GM13976 (cell line): Measurements from ENCODE around the gene HOXA1.
A peak's percentile ranks its signal among the peaks of the same experiment; 100 is the strongest.

Experiments
- DNase-seq: peaks from one replicate; pipeline ENCODE4 v3.0.0; 2012; ENCODE audit warnings: low spot score
- CTCF ChIP-seq: IDR thresholded peaks from 2 replicates; pipeline ENCODE4 v1.5.1; 2012; ENCODE audit warnings: borderline replicate concordance, mild to moderate bottlenecking; ENCODE audit not compliant: insufficient read depth; ENCODE audit errors: extremely low read depth, missing control alignments, control extremely low read depth
- in situ Hi-C: fragments of 300-500 bp; cut with MboI; formaldehyde crosslinking; loops from one replicate; pipeline ENCODE4 v1.12.0; 2022; ENCODE audit warnings: low sequenced_read_pairs, mixed read lengths, inconsistent platforms; ENCODE audit not compliant: unreplicated experiment

HOXA1 gene

GRCh38 chr7:27080844-27081436 lies 14.9 kb downstream of the HOXA1 start:
- no peak for TF ChIP-seq CTCF
- no peak for DNase-seq
- in situ Hi-C loops: no loop called here

- in situ Hi-C loops: no loop called here
- TF ChIP-seq CTCF: no peak
- peak; percentile 31 for DNase-seq
These were observed 16.4 kb downstream of the HOXA1 start for GRCh38 chr7:27079234-27079975.

GRCh38 chr7:27078616-27079233 lies 17.1 kb downstream of the HOXA1 start:
- no peak for DNase-seq
- in situ Hi-C loops: no loop called here
- no peak for TF ChIP-seq CTCF

- in situ Hi-C loops: no loop called here
- DNase-seq: no peak
- TF ChIP-seq CTCF: no peak
These were observed 22.7 kb downstream of the HOXA1 start for GRCh38 chr7:27073076-27073475.

GRCh38 chr7:27071622-27072390 lies 24.0 kb downstream of the HOXA1 start:
- no peak for TF ChIP-seq CTCF
- DNase-seq: no peak
- in situ Hi-C loops: no loop called here

GRCh38 chr7:27068259-27068658 lies 27.5 kb downstream of the HOXA1 start:
- in situ Hi-C loops: no loop called here
- no peak for DNase-seq
- no peak for TF ChIP-seq CTCF
